UCSD-AML1 (cell line): Measurements from ENCODE around the gene ADARB2.
"Not testable (repeated sequence)": the region's sequence is repeated elsewhere in the genome, so short reads cannot be mapped to it uniquely, and the experiment has no call there.

Source experiments
- DNase-seq: peaks from one replicate; lab custom pipeline; 2025; ENCODE audit not compliant: unreplicated experiment; lab: John Stamatoyannopoulos, UW

Gene ADARB2

DNA sequence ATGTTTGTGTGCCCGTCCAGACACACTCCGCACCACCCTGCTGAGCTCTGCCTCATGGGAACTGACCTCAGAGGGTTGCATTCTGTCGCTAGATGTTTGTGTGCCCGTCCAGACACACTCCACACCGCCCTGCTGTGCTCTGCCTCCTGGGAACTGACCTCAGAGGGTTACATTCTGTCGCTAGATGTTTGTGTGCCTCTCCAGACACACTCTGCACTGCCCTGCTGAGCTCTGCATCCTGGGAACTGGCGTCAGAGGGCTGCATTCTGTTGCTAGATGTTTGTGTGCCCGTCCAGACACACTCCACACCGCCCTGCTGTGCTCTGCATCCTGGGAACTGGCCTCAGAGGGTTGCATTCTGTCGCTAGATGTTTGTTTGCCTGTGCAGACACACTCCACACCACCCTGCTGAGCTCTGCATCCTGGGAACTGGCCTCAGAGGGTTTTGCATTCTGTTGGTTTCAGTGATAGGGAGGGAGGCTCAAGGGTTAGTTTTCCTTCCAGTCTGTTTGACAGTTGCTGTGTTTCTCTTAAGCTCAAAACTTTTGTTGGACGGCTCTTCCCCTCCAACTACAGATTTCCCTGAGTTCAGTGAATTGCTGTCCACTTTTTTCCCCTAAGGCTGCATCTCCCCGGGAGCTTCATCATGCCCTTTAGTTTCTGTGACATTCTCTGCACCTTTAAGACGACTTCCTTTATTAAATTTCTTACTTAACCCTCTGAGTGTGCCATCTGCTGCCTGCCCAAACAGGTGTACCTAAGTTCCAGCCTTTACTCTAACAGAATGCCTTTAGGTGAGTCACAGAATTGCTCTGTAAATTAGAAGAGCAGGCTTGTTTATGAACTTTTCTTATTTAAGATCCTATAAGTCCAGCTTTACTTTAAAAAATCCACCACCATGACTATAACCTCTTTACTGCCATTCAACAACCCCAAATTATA lies 119.7 kb downstream of the ADARB2 start:
- DNase-seq, result not testable (repeated sequence)

DNA sequence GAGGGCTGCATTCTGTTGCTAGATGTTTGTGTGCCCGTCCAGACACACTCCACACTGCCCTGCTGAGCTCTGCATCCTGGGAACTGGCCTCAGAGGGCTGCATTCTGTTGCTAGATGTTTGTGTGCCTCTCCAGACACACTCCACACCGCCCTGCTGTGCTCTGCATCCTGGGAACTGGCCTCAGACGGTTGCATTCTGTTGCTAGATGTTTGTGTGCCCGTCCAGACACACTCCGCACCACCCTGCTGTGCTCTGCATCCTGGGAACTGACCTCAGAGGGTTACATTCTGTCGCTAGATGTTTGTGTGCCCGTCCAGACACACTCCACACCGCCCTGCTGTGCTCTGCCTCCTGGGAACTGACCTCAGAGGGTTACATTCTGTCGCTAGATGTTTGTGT lies 120.6 kb downstream of the ADARB2 start:
- not testable (repeated sequence) for DNase-seq

DNA sequence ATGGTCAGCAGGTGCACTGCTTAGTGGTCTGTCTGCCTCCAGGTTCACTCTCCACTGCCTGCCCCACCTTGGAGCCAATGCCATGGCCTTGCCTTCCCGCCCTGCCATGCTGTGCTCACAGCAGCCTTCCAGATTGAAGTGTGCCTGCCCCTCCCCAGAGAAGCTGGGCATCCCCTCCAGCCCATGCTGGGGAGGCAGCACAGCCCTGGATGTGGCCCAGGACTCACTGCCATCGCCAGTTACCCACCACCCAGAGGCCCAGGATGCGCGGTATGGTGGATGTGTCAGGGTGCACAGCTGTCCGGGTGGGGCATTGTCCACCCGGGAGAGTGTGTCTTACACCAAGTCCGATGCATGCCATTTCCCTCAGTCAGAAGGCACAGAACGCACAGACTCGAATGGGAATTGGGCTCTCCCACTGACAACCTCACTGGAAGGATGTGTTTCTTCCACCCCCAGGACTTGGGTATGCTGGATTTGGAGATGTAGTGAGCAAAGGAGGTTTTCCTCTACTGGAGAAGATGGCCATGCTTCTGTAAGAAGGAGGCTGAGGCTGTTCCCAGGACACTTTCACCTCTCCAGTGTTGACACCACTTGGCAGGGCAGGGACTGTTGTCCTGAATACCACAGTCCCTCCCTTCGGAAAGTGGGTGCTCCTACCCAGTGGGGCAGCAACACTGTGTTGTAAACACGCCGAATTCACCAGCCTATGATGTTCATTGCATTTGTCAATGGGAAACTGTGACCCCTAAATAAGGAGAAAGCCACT lies 122.0 kb downstream of the ADARB2 start:
- DNase-seq, result no peak

DNA sequence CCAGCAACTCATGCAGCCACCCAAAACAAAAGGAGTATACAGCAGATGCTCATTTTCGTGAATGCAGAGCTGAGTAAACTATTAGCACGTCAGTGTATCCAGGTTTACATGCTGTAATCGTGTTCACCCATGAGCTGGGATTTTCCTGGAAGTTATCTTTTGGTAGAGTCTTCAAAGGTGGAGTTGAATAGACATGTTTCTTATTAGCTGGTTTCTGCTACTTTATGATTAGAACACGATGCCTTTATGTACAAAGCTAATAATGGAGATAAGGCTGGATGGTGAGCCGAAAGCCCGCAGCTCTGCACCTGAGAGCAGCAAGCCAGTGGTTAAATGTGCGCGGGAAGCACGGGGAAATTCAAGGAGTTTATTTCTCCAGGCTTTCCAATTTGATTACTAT lies 123.8 kb downstream of the ADARB2 start:
- DNase-seq, result no peak

DNA sequence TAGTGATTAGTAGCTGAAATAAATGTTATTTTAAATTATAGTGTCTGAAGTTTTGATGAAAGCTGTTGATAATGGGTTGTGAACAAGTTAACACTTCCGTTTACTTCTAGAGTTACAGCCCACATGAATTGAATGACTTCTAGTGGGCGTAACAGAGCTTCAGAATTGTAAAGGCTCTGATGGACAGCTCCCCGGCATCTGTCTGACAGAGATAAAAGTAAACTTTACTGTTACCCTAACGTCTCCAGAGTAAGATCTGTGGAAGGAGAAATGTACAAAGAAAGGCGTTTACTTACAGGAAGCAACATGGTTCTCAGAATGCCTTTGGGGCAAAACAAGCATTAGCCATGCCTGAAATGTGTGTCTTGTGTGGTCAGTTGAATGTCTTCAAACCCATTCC lies 124.4 kb downstream of the ADARB2 start:
- DNase-seq, result no peak

DNA sequence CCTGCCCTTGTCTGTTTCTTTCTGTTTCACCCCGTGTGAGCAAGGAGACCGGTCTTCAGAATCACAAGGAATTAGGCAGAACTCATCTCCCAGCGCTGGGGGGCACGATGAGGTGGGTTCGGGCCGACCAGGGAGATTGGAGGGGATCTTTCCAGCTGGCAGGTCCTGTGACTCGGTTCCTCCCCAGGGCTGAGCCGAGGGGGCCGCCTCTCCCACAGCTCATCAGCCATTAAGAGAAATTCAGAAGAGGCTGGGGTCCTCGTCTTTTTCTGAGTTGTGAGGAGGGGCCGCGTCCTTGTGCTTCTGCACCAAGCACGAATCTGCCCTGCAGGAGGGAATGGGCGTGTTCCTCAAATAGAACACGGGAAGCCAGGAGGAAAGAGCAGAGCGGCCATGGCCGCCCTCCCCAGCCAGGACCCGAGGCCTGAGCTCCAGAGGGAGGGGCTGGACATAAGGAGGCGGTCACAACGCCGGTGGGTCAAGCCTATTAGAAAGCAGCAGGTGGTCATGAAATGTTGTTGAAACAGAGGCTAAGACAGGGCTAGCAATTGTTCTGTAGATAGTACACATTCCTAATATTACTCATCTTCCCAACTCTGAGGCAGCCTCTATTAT lies 125.3 kb downstream of the ADARB2 start:
- DNase-seq, result no peak

DNA sequence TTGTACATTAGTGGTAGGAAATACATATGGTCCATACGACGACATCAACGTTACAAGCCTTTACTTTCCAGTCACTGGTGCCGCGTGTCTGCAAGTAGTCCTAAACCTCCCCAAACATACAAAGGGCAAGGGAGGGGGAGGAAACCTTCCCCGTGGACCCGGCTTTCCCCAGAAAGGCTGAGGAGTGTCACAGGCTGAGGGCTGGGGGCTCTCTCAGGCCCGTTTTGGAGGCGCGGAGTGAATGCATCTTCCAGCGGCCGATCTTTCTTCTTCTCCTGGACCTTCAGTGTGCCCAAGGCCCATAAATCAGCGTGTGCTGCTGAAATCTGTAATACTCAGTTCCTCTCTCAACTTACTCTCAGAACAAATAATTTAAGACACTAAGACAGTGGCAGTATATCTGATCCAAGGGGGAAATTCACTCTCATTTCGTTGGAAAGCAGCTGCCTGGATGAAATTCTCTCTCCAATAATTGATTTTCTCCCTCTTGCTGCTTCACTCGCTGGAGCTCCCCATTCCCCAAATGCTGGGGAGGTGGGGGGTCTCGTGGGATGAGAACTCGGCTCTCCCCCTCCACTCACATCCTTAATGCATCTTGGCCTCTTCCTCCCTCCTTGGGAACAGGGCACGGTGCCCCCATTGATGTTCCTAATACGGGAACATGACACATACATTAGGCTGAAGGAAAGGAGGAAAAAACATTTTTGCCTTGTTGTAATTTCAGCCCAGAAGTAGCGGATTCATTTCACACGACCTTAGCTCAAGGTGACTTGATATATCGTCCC lies 126.1 kb downstream of the ADARB2 start:
- no peak for DNase-seq

DNA sequence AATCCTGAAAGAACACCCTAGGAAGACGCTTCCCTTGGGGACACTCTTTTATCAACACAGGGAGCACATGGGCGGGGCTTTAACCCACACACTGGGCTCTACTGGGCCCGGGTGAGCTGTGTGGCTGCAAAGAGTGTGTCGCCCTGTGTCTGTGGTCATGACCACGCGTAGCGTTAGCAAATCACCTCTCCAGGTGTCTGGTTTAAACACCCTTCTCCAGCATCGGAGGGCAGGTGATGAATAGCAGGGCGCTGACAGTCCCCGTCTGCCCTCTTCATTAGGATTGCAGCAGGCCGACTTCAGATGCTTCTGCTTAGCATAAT lies 127.7 kb downstream of the ADARB2 start:
- DNase-seq, result no peak

DNA sequence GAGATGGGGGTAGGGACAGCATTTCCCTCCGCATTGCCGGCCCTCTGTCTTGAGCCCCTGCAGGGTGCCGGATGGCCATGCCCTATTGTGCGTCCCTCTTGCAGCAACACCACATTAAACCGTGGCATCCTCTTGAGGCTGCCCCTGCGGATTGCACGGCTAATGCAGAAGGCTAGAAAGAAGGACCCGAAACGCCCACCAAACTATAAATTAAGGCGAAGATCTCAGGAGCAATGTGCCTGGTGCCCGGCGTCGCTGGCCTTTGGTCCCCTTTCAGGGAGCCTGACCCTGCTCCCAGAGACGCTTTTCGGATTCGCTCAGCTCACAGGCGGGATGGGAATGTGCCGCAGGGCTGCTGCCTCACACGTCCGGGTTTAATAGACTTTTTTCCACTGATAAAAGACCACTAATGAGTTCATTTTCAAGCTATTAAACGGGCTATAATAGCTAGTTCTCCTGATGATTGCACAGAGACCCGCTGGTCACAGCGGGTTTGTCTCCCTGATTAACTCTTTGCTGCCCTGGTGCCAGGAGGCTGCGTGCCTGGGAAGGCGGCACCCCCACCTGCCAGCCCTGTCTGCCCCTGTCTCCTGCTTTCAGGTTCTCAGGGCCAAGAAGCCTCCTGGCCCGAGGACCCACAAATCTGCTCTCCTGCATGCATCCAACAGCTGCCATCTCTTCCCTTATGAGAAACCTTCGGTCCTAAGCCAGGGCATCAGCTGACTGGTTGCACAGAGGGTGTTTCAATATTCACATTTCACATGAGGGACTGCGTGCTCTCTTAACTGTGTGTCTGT lies 128.3 kb downstream of the ADARB2 start:
- DNase-seq, result no peak

DNA sequence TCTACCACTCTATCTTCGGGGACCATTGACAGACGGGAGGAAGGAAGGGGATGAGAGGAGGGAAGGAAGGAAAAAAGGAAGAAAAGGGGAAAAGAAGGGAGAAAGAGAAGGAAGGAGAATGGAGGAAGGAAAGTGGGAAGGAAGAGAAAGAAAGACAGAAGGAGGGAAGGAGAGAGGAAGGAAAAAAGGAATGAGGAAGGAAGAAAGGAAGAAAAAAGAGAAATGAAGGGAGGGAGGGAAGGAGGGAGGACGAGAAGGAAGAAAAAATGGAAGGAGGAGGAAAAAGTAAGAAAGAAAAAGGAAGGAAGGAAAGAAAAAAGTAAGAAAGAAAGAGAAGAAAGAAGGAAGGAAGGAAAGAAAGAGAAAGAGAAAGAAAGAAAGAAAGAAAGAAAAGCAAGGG lies 128.9 kb downstream of the ADARB2 start:
- DNase-seq, result no peak

DNA sequence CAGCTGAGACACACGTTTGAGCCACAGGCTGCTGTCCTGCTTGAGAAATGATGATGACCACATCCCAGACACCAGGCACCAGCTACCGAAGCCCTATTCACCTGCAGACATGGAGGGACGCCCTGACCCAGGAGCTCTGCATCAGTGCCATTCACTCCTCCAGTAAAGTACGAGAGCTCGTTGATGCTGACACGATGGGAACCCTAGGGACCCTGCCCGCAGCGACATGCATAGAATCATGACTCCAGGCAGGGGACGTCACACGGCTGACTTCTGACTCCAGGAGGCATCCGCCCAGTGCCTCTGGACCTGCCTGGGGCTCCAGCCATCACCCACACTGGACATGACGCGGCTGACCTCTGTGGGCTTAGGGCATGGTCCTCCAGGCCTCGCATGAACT lies 129.9 kb downstream of the ADARB2 start:
- DNase-seq, result no peak

DNA sequence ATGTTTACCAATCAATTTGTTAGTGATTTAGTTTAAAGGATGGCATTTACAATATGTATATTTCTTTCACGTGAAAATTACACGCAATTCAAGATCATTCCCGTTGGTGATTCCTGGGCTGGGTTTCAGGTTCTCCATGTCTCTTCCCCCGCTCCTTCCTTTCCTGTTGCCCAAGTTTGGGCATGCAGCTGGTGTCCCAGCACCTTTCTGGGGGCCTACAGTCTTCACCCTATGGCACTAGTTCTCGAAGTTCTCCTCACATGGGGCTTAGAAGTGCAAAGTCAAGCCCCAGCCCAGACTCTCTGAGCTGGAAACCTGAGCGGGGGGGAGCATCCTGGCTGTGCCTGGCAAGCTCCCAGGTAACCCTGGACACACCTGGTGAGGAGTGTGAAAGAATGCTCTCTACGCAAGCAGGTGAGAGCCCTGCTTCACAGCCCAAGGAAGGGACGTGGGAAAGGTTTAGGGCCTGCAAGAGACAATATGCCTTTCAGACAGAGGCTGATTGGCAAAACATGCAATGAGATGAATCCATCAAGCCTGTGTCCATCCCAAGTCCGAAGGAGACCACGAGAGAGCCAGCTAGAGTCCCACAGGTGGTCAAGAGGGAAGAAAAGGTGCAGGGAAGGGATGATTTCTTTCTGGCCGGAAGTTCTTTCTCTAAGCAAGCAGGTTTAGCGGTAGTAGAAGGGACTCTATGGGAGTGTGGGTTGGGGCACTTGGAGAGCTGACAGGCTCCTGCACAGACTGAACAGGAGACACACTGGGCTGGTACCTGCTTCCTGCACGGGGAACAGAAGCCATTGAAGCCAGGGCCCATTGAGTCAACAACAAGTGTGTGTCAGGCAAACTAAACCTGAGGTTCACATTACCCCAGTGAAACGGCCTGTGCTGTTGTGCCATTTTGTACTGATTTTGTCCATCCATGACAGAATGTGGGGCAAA lies 131.1 kb downstream of the ADARB2 start:
- no peak for DNase-seq

DNA sequence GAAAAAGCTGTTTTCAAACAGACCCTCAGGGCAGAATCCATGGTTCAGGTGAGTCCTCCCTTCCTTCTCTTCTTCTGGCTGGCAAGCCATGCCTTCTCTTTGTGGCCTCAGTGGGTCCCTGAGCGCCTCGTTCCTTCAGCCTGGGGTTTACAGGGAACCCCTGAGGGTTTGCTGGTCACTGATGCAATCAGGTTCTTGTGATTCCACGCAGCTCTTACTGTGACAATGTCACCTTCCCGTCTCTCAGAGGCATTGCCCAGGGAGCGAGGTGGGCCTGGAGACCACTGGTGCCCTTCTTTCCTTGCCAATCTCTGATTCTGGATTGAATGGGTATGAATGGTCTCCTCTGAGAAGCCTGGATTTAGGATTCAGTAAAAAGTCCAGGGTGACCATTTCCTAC lies 132.2 kb downstream of the ADARB2 start:
- DNase-seq, result no peak

DNA sequence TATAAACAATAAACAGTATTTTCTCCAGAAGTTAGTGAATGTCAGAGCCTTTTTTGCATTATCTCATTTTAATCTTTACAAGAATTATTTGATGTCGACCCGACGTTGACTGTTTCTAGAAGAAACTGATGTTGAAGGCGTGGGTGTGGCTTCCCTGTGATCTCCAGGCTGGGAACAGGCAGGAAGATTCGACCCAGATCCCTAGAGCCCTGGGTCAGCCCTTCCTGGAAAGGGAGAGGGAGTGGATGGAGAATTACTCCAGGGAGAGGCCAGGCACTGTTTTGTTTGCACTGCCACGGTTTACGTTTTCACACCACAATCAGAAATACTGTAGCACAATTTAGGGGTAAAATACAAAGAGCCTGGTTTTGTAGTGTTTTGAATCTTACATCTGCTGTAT lies 133.1 kb downstream of the ADARB2 start:
- DNase-seq, result no peak

DNA sequence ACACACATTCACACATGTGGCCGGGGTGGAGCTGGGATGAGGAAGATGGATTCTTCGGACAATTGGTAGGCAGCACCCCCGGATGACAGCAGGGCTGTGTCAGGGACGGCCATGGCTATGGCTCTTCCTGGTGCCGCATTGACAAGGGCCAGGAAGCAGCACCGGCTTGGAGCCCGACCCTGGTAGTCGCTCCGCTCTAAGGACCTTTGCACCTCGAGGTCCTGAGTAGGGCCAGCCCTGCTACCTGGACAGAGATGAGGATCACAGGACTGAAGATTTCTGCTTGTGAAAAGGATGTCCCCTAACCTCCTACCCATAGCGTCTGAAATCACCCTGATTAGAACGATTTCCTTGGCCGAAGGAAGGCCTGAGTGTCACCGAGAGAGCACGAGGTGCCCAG lies 134.1 kb downstream of the ADARB2 start:
- DNase-seq, result no peak

DNA sequence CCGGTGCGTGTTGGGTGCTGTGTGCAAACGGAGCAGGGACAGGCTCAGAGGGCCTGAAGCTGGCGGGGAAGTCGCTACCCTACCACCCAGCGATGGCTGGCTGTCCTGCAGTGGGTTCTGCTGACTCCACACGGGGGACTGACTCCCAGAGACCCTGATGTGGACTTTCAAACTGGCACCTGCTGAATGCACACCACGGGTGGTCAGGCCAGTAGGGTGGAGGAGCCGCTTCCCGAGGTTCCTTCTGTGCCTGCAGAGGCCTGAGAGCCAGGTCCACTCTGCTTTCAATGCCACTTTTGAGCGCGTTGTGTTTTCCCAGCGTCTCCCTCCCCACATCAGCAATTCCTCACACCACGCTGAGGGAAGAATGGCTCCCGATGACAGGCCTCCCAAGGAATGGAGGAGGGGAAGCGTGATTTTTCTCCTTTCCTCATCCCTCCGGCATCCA lies 135.3 kb downstream of the ADARB2 start:
- DNase-seq, result no peak

DNA sequence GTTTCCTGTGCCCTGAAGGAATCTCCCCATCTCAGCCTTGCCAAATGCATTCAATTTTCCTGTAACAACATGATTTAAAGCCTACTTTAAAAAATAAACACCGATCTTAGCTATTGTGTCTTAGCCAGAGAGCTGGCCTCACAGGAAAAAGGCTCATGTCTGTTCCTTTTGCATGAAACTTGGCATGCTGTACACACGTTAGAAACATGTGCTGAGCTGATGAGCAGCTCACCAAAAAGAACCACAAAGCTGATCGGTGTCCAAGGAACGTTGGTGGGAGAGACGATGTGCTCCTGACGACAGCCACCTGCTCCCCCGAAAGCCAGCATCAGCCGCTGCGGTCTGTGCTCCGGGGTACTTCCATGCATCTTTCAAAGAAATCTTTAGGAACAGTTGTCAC lies 135.9 kb downstream of the ADARB2 start:
- DNase-seq, result no peak

DNA sequence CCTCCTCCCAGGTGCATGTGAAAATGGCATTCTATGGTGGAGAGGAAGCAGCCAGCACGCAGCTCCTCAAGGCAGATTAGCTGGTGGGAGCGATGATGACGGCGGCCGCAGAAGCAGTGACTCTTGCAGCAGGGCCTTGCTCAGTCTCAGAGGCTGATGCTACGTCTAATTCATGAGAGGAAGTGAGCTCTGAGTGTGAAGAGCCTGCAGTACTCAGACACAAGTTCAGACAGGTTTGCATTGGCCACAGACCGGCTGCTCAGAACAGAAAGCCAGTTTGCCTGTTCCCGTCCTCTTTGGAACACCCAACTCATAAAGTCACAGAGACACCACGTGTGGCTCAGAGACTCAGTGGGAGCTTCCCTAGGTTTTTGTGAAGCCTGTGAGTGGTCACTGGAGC lies 136.5 kb downstream of the ADARB2 start:
- DNase-seq, result no peak
